IPS-20b (cell line): Measurements from ENCODE around the gene IGFBP1.
"Not testable (repeated sequence)": the region's sequence is repeated elsewhere in the genome, so short reads cannot be mapped to it uniquely, and the experiment has no call there.

Experiments
- H3K27ac ChIP-seq: one replicate; pipeline ENCODE4 v1.5.1; 2013; ENCODE audit warnings: low read length
- H3K27me3 ChIP-seq: 2 replicates; pipeline ENCODE4 v1.6.1; 2013; ENCODE audit warnings: mild to moderate bottlenecking, low read length, inconsistent platforms; ENCODE audit not compliant: insufficient read depth
- H3K36me3 ChIP-seq: 2 replicates; pipeline ENCODE4 v1.6.1; 2013; ENCODE audit warnings: low read depth, mild to moderate bottlenecking, inconsistent platforms, low read length, moderate library complexity; ENCODE audit not compliant: insufficient read depth
- H3K4me1 ChIP-seq: 2 replicates; pipeline ENCODE4 v1.6.1; 2013; ENCODE audit warnings: mild to moderate bottlenecking, control low read depth, inconsistent platforms, low read length, moderate library complexity; ENCODE audit not compliant: insufficient read depth
- H3K4me3 ChIP-seq: 2 replicates; pipeline ENCODE4 v1.5.1; 2013; ENCODE audit warnings: mild to moderate bottlenecking, low read length, inconsistent platforms
- H3K9ac ChIP-seq: 2 replicates; pipeline ENCODE4 v1.6.1; 2013; ENCODE audit warnings: low read depth, mild to moderate bottlenecking, inconsistent platforms, low read length, moderate library complexity
- H3K9me3 ChIP-seq: 2 replicates; pipeline ENCODE4 v1.6.1; 2013; ENCODE audit warnings: mild to moderate bottlenecking, low read depth, low read length, inconsistent platforms; ENCODE audit not compliant: insufficient read depth

IGFBP1 gene

GRCh38 chr7:45923818-45924217 is 35.5 kb downstream of the IGFBP1 start:
- peaks cover 26% of the 10 kb centered on the region; the same call in 1 of the 2 replicates for H3K4me1 ChIP-seq
- H3K4me3 ChIP-seq, result peak overlapping the region; percentile 52; the same call in 1 of the 2 replicates
- peaks cover 3% of the 10 kb centered on the region; the same call in 1 of the 2 replicates for H3K9me3 ChIP-seq
- no peak overlapping the region for H3K27ac ChIP-seq
- H3K27me3 ChIP-seq, result peaks cover 56% of the 10 kb centered on the region
- H3K36me3 ChIP-seq, result no peaks in the 10 kb centered on the region
- no peak overlapping the region for H3K9ac ChIP-seq

GRCh38 chr7:45924283-45924682 is 36.0 kb downstream of the IGFBP1 start:
- Histone ChIP-seq H3K9ac (no peak overlapping the region), H3K4me3 (0 out of 2 replicates have a peak overlapping the region, but pooled peaks have one; percentile 52), H3K27me3 (peaks cover 51% of the 10 kb centered on the region), H3K27ac (no peak overlapping the region), H3K9me3 (peaks cover 3% of the 10 kb centered on the region; the same call in 1 of the 2 replicates), H3K4me1 (peaks cover 26% of the 10 kb centered on the region; the same call in 1 of the 2 replicates), H3K36me3 (no peaks in the 10 kb centered on the region)

- Histone ChIP-seq H3K4me3 (no peak overlapping the region), H3K9ac (no peak overlapping the region), H3K9me3 (no peaks in the 10 kb centered on the region; the same call in 1 of the 2 replicates), H3K27me3 (peaks cover 17% of the 10 kb centered on the region), H3K27ac (no peak overlapping the region), H3K36me3 (no peaks in the 10 kb centered on the region), H3K4me1 (peaks cover 17% of the 10 kb centered on the region; the same call in 1 of the 2 replicates)
These were observed 39.4 kb downstream of the IGFBP1 start for GRCh38 chr7:45927721-45928120.

- Histone ChIP-seq H3K9me3 (no peaks in the 10 kb centered on the region; the same call in 1 of the 2 replicates), H3K4me1 (no peaks in the 10 kb centered on the region), H3K36me3 (no peaks in the 10 kb centered on the region), H3K27me3 (no peaks in the 10 kb centered on the region), H3K27ac (no peak overlapping the region), H3K4me3 (no peak overlapping the region), H3K9ac (no peak overlapping the region)
These were observed 42.7 kb downstream of the IGFBP1 start for GRCh38 chr7:45930967-45931366.

- no peaks in the 10 kb centered on the region for H3K9me3 ChIP-seq
- no peak overlapping the region for H3K9ac ChIP-seq
- H3K4me1 ChIP-seq, result no peaks in the 10 kb centered on the region
- no peaks in the 10 kb centered on the region for H3K27me3 ChIP-seq
- H3K4me3 ChIP-seq, result no peak overlapping the region
- H3K27ac ChIP-seq, result no peak overlapping the region
- no peaks in the 10 kb centered on the region for H3K36me3 ChIP-seq
These were observed 49.0 kb downstream of the IGFBP1 start for GRCh38 chr7:45937301-45937700.

- H3K4me1 ChIP-seq, result no peaks in the 10 kb centered on the region
- H3K9ac ChIP-seq, result no peak overlapping the region
- no peaks in the 10 kb centered on the region for H3K9me3 ChIP-seq
- H3K36me3 ChIP-seq, result no peaks in the 10 kb centered on the region
- H3K27ac ChIP-seq, result no peak overlapping the region
- no peaks in the 10 kb centered on the region for H3K27me3 ChIP-seq
- H3K4me3 ChIP-seq, result no peak overlapping the region
These were observed 49.6 kb downstream of the IGFBP1 start for GRCh38 chr7:45937862-45938261.

- Histone ChIP-seq H3K27ac (no peak overlapping the region), H3K4me3 (no peak overlapping the region), H3K9me3 (no peaks in the 10 kb centered on the region), H3K4me1 (no peaks in the 10 kb centered on the region), H3K9ac (no peak overlapping the region), H3K36me3 (no peaks in the 10 kb centered on the region), H3K27me3 (no peaks in the 10 kb centered on the region)
These were observed 50.5 kb downstream of the IGFBP1 start for GRCh38 chr7:45938626-45939302.

- no peak overlapping the region for H3K9ac ChIP-seq
- H3K27ac ChIP-seq, result no peak overlapping the region
- no peaks in the 10 kb centered on the region for H3K4me1 ChIP-seq
- no peaks in the 10 kb centered on the region for H3K36me3 ChIP-seq
- H3K4me3 ChIP-seq, result no peak overlapping the region
- no peaks in the 10 kb centered on the region for H3K27me3 ChIP-seq
- no peaks in the 10 kb centered on the region for H3K9me3 ChIP-seq
These were observed 51.3 kb downstream of the IGFBP1 start for GRCh38 chr7:45939574-45939973.

GRCh38 chr7:45940237-45940781 is 52.0 kb downstream of the IGFBP1 start:
- H3K27me3 ChIP-seq, H3K27ac ChIP-seq, H3K4me1 ChIP-seq, H3K36me3 ChIP-seq, H3K9ac ChIP-seq, H3K4me3 ChIP-seq, H3K9me3 ChIP-seq: not testable (repeated sequence)

GRCh38 chr7:45940939-45941338 is 52.7 kb downstream of the IGFBP1 start:
- H3K4me1 ChIP-seq, result no peaks in the 10 kb centered on the region
- no peaks in the 10 kb centered on the region for H3K9me3 ChIP-seq
- no peak overlapping the region for H3K27ac ChIP-seq
- no peak overlapping the region for H3K4me3 ChIP-seq
- H3K36me3 ChIP-seq, result no peaks in the 10 kb centered on the region
- H3K27me3 ChIP-seq, result no peaks in the 10 kb centered on the region
- no peak overlapping the region for H3K9ac ChIP-seq
